Brain microvascular endothelial cell (primary cell): ENCODE data around the gene CLHC1.
"Not testable (repeated sequence)": the region's sequence is repeated elsewhere in the genome, so short reads cannot be mapped to it uniquely, and the experiment has no call there.

Experiments used
- DNase-seq: peaks from one replicate; pipeline ENCODE4 v3.0.0-alpha.2; 2020
- H3K27ac ChIP-seq: fragments of 250-450 bp; sonication (Bioruptor Pico); 2 replicates; pipeline ENCODE4 v1.5.1; 2020; ENCODE audit warnings: mild to moderate bottlenecking, moderate library complexity
- H3K27me3 ChIP-seq: fragments of 250-450 bp; sonication (Bioruptor Pico); replicated peaks from 2 replicates; pipeline ENCODE4 v1.5.1; 2020; ENCODE audit warnings: mild to moderate bottlenecking
- H3K36me3 ChIP-seq: fragments of 250-450 bp; sonication (Bioruptor Pico); replicated peaks from 2 replicates; pipeline ENCODE4 v1.5.1; 2020; ENCODE audit warnings: mild to moderate bottlenecking
- H3K4me3 ChIP-seq: 2 replicates; pipeline ENCODE4 v1.5.1; 2011; ENCODE audit warnings: low read depth, mild to moderate bottlenecking, control low read depth, low read length, moderate library complexity
- in situ Hi-C: cut with HindIII; loops from 2 replicates; pipeline ENCODE4 v1.10.0; 2017; ENCODE audit warnings: low sequenced_read_pairs, low pct_ligation_motif_present
- TF ChIP-seq, protein P1 (sequence below): IDR thresholded peaks from 2 replicates; pipeline ENCODE4 v1.5.1; 2011; ENCODE audit warnings: low read depth, mild to moderate bottlenecking, moderate library complexity, low read length, control low read depth, inconsistent platforms; ENCODE audit errors: missing control alignments

CLHC1 gene

DNA sequence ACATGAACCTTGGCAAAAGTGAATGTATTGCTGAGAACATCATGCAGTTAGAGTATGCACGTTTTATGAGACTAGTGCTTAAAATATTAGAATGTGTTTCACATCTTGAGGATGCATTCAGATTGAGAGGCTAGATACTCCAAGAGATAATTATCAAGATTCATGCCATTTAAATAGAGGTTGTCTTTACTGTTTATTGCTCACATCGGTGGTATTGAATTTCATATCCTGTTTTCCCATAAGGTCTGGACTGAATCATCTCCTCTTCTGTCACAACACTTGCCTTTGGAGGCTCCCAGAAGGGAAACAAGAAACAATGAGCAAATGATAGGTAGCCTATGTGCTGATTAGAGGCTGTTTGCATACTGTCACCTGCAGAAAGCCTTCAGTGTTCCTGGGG, 83.8 kb downstream of the CLHC1 start:
- no peak overlapping the region for H3K27ac ChIP-seq
- H3K36me3 ChIP-seq = no peaks in the 10 kb centered on the region
- TF ChIP-seq, protein P1, sequence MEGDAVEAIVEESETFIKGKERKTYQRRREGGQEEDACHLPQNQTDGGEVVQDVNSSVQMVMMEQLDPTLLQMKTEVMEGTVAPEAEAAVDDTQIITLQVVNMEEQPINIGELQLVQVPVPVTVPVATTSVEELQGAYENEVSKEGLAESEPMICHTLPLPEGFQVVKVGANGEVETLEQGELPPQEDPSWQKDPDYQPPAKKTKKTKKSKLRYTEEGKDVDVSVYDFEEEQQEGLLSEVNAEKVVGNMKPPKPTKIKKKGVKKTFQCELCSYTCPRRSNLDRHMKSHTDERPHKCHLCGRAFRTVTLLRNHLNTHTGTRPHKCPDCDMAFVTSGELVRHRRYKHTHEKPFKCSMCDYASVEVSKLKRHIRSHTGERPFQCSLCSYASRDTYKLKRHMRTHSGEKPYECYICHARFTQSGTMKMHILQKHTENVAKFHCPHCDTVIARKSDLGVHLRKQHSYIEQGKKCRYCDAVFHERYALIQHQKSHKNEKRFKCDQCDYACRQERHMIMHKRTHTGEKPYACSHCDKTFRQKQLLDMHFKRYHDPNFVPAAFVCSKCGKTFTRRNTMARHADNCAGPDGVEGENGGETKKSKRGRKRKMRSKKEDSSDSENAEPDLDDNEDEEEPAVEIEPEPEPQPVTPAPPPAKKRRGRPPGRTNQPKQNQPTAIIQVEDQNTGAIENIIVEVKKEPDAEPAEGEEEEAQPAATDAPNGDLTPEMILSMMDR = no peak
- peak; percentile 33 for DNase-seq
- H3K27me3 ChIP-seq = no peaks in the 10 kb centered on the region
- H3K4me3 ChIP-seq = no peak overlapping the region
- in situ Hi-C loops = no loop called here

GRCh38 chr2:55147531-55147930, 84.6 kb downstream of the CLHC1 start:
- DNase-seq = no peak
- in situ Hi-C loops = no loop called here
- Histone ChIP-seq H3K4me3 (no peak overlapping the region), H3K36me3 (no peaks in the 10 kb centered on the region), H3K27me3 (no peaks in the 10 kb centered on the region), H3K27ac (no peak overlapping the region)
- TF ChIP-seq, protein P1 = no peak

- no peaks in the 10 kb centered on the region for H3K27me3 ChIP-seq
- H3K27ac ChIP-seq = no peak overlapping the region
- TF ChIP-seq, protein P1 = no peak
- no peak for DNase-seq
- in situ Hi-C loops = no loop called here
- H3K36me3 ChIP-seq = no peaks in the 10 kb centered on the region
- no peak overlapping the region for H3K4me3 ChIP-seq
Measured at GRCh38 chr2:55147041-55147440, 85.1 kb downstream of the CLHC1 start.

- Histone ChIP-seq H3K4me3 (no peak overlapping the region), H3K36me3 (no peaks in the 10 kb centered on the region), H3K27me3 (no peaks in the 10 kb centered on the region), H3K27ac (no peak overlapping the region)
- in situ Hi-C loops = no loop called here
- no peak for DNase-seq
- TF ChIP-seq, protein P1 = no peak
Measured at GRCh38 chr2:55146263-55146662, 85.8 kb downstream of the CLHC1 start.

GRCh38 chr2:55144922-55145820, 86.9 kb downstream of the CLHC1 start:
- TF ChIP-seq, protein P1 = no peak
- DNase-seq = no peak
- Histone ChIP-seq H3K4me3 (no peak overlapping the region), H3K27me3 (no peaks in the 10 kb centered on the region), H3K36me3 (no peaks in the 10 kb centered on the region), H3K27ac (no peak overlapping the region)
- in situ Hi-C loops = no loop called here

GRCh38 chr2:55143706-55144105, 88.4 kb downstream of the CLHC1 start:
- H3K27ac ChIP-seq, H3K36me3 ChIP-seq, DNase-seq, in situ Hi-C loops, H3K27me3 ChIP-seq, H3K4me3 ChIP-seq: not testable (repeated sequence)
